Measurements from ENCODE around the gene CCL15.

The CCL15 gene

GRCh38 chr17:35978346-35978745 lies 23.0 kb downstream of the CCL15 start:
- no peak for TF ChIP-seq SCRT2 (tag by site-specific recombination; IDR thresholded peaks at IDR 0.05)
- no peak for TF ChIP-seq ZNF146 (tag by site-specific recombination; IDR thresholded peaks at IDR 0.05)
- no peak for TF ChIP-seq ZNF211 (tag by site-specific recombination; IDR thresholded peaks at IDR 0.05; ENCODE audit: low read depth)
- no peak for TF ChIP-seq ZFP37 (tag by site-specific recombination; IDR thresholded peaks at IDR 0.05)
- no peak for TF ChIP-seq KLF9 (tag by site-specific recombination; IDR thresholded peaks at IDR 0.05; ENCODE audit: low read depth)
- TF ChIP-seq ZNF580 (tag by site-specific recombination; IDR thresholded peaks at IDR 0.05) = no peak
- TF ChIP-seq ZNF701 (tag by site-specific recombination; IDR thresholded peaks at IDR 0.05) = no peak
- no peak for TF ChIP-seq SP2 (tag by site-specific recombination; IDR thresholded peaks at IDR 0.05)
- TF ChIP-seq ZNF132 (tag by site-specific recombination; IDR thresholded peaks at IDR 0.05; ENCODE audit: borderline replicate concordance) = no peak
- no peak for TF ChIP-seq ZBTB1 (tag by site-specific recombination; IDR thresholded peaks at IDR 0.05)
- TF ChIP-seq ZSCAN30 (tag by site-specific recombination; IDR thresholded peaks at IDR 0.05) = no peak
- TF ChIP-seq YY1 (tag by site-specific recombination; IDR thresholded peaks at IDR 0.05) = no peak
- no peak for TF ChIP-seq ZNF138 (tag by site-specific recombination; IDR thresholded peaks at IDR 0.05; ENCODE audit: borderline replicate concordance)
- no peak for TF ChIP-seq ZNF416 (tag by site-specific recombination; IDR thresholded peaks at IDR 0.05)
- TF ChIP-seq ZNF549 (tag by site-specific recombination; IDR thresholded peaks at IDR 0.05) = no peak
- TF ChIP-seq ZNF184 (tag by site-specific recombination; IDR thresholded peaks at IDR 0.05) = no peak
- TF ChIP-seq, protein P1, sequence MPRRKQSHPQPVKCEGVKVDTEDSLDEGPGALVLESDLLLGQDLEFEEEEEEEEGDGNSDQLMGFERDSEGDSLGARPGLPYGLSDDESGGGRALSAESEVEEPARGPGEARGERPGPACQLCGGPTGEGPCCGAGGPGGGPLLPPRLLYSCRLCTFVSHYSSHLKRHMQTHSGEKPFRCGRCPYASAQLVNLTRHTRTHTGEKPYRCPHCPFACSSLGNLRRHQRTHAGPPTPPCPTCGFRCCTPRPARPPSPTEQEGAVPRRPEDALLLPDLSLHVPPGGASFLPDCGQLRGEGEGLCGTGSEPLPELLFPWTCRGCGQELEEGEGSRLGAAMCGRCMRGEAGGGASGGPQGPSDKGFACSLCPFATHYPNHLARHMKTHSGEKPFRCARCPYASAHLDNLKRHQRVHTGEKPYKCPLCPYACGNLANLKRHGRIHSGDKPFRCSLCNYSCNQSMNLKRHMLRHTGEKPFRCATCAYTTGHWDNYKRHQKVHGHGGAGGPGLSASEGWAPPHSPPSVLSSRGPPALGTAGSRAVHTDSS (tag by site-specific recombination; IDR thresholded peaks at IDR 0.05) = no peak
- no peak for TF ChIP-seq ZNF248 (tag by site-specific recombination; IDR thresholded peaks at IDR 0.05)
- TF ChIP-seq ZIC2 (tag by site-specific recombination; IDR thresholded peaks at IDR 0.05) = no peak
- no peak for TF ChIP-seq SP7 (tag by site-specific recombination; IDR thresholded peaks at IDR 0.05)
- H3K4me3 ChIP-seq (ENCODE audit: low read depth, low read length) = no peak overlapping the region
- no peaks in the 10 kb centered on the region for H3K4me1 ChIP-seq (ENCODE audit: control insufficient read depth, insufficient read depth, low read length)
- POLR2A ChIA-PET = interaction anchor here (0.7 kb wide), 1 partner anchor 504 kb away, joined by 3 read pairs; no protein-coding TSS in a partner anchor
- H3K27ac ChIP-seq (ENCODE audit: extremely low read depth, low read depth, low read length) = no peak overlapping the region
- CTCF ChIA-PET = interaction anchor here (0.5 to 5.6 kb wide), 9 partner anchors 9 to 1405 kb away, joined by 3 to 165 read pairs (median 6); no protein-coding TSS in a partner anchor
- H3K9me3 ChIP-seq (ENCODE audit: control insufficient read depth, insufficient read depth, low read depth, low read length) = no peaks in the 10 kb centered on the region
- H3K36me3 ChIP-seq (ENCODE audit: control insufficient read depth in 2 of 2, insufficient read depth in 1 of 2, low read length in 2 of 2) = no peaks in the 10 kb centered on the region

GRCh38 chr17:35977509-35977908 lies 23.8 kb downstream of the CCL15 start:
- CTCF ChIA-PET = interaction anchor here (0.5 to 5.6 kb wide), 10 partner anchors 8 to 1406 kb away, joined by 3 to 165 read pairs (median 4); no protein-coding TSS in a partner anchor
- no peaks in the 10 kb centered on the region for H3K9me3 ChIP-seq (ENCODE audit: control insufficient read depth, insufficient read depth, low read depth, low read length)
- TF ChIP-seq ZNF792 (tag by site-specific recombination; IDR thresholded peaks at IDR 0.05) (no peak), ZNF610 (tag by site-specific recombination; IDR thresholded peaks at IDR 0.05; ENCODE audit: borderline replicate concordance) (no peak), GFI1B (tag by site-specific recombination; IDR thresholded peaks at IDR 0.05) (no peak), ZNF302 (tag by site-specific recombination; IDR thresholded peaks at IDR 0.05; ENCODE audit: low read depth) (no peak), ZNF473 (tag by site-specific recombination; IDR thresholded peaks at IDR 0.05) (no peak), ZNF221 (tag by site-specific recombination; IDR thresholded peaks at IDR 0.05; ENCODE audit: borderline replicate concordance) (no peak), ZNF707 (tag by site-specific recombination; IDR thresholded peaks at IDR 0.05) (no peak), ZNF548 (tag by site-specific recombination; IDR thresholded peaks at IDR 0.05) (no peak), ZNF837 (tag by site-specific recombination; IDR thresholded peaks at IDR 0.05) (no peak), ZNF211 (tag by site-specific recombination; IDR thresholded peaks at IDR 0.05; ENCODE audit: low read depth) (no peak), ZSCAN4 (tag by site-specific recombination; IDR thresholded peaks at IDR 0.05) (no peak), ZSCAN30 (tag by site-specific recombination; IDR thresholded peaks at IDR 0.05) (no peak), ZFP69B (tag by site-specific recombination; IDR thresholded peaks at IDR 0.05) (no peak), ZFP41 (tag by site-specific recombination; IDR thresholded peaks at IDR 0.05; ENCODE audit: borderline replicate concordance) (no peak)
- TF ChIP-seq, protein P2, sequence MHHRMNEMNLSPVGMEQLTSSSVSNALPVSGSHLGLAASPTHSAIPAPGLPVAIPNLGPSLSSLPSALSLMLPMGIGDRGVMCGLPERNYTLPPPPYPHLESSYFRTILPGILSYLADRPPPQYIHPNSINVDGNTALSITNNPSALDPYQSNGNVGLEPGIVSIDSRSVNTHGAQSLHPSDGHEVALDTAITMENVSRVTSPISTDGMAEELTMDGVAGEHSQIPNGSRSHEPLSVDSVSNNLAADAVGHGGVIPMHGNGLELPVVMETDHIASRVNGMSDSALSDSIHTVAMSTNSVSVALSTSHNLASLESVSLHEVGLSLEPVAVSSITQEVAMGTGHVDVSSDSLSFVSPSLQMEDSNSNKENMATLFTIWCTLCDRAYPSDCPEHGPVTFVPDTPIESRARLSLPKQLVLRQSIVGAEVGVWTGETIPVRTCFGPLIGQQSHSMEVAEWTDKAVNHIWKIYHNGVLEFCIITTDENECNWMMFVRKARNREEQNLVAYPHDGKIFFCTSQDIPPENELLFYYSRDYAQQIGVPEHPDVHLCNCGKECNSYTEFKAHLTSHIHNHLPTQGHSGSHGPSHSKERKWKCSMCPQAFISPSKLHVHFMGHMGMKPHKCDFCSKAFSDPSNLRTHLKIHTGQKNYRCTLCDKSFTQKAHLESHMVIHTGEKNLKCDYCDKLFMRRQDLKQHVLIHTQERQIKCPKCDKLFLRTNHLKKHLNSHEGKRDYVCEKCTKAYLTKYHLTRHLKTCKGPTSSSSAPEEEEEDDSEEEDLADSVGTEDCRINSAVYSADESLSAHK (tag by site-specific recombination; IDR thresholded peaks at IDR 0.05) = no peak
- H3K4me1 ChIP-seq (ENCODE audit: control insufficient read depth, insufficient read depth, low read length) = no peaks in the 10 kb centered on the region
- POLR2A ChIA-PET = no interaction called here
- no peak overlapping the region for H3K4me3 ChIP-seq (ENCODE audit: low read depth, low read length)
- no peaks in the 10 kb centered on the region for H3K36me3 ChIP-seq (ENCODE audit: control insufficient read depth in 2 of 2, insufficient read depth in 1 of 2, low read length in 2 of 2)
- no peak overlapping the region for H3K27ac ChIP-seq (ENCODE audit: extremely low read depth, low read depth, low read length)
